ENCODE data around the gene SPTBN1. TPM values are rescaled to one million over a fixed set of nuclear protein-coding genes. Genes with fewer than 3 reads are reported as not detected.

Gene SPTBN1
- polyA plus RNA-seq, 2 donors: 19.7 to 24.1 TPM

DNA sequence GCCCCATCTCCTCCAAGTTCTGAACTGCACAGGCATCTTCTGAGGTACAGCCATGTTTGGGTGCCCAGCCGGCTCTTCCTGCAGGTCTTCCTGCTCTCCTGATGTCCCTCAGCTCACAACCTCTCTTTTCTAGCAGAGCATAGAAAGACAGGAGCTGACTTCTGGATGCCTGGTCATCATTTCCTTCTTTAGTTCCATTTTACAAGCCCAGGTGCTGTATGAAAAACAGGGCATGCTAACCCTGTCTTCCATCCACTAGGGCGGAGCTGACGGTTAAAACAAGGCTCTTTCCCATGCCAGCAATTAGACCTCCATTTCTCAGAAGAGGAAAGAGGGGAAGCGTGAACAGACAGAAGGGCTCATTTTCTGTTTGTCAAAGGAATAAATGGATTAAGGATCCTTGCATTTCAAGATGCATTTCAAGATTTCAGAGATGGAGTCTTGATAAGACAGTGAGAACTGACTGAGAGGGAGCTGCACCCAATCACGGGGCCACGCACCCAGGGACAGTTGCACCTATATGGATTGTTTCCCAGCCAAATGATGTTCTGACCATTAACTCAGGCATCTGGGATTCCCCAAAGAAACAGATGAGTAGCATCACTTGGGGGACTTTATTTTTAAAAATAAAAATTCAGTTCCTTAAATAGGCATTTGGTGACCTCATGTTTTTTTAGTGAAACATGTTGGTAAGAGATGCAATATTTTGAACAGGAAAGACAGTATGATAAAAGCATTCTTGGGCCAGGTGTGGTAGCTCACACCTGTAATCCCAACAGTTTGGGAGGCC is 221.5 kb downstream of the SPTBN1 start:
- peaks cover 3 to 10% of the 10 kb centered on the region in 2 donors for H3K4me1 ChIP-seq (ENCODE audit: control insufficient read depth in 2 of 2, insufficient read depth in 2 of 2, low read length in 1 of 2)
- H3K27ac ChIP-seq (ENCODE audit: low read depth in 2 of 2, low read length in 1 of 2): no peak overlapping the region
- 87 to 93% methylated on average over 6 of the region's 6 CpGs for WGBS, 2 donors
- no peaks in the 10 kb centered on the region for H3K27me3 ChIP-seq (ENCODE audit: control insufficient read depth in 1 of 2, insufficient read depth in 2 of 2, low read length in 2 of 2)
- H3K4me3 ChIP-seq (ENCODE audit: low read depth in 1 of 2, low read length in 2 of 2): no peak overlapping the region
- no peaks in the 10 kb centered on the region for H3K9me3 ChIP-seq (ENCODE audit: control insufficient read depth in 2 of 2, insufficient read depth in 1 of 2, low read depth in 1 of 2, low read length in 1 of 2)
- no peaks in the 10 kb centered on the region for H3K36me3 ChIP-seq (ENCODE audit: control insufficient read depth in 2 of 2, insufficient read depth in 2 of 2, low read length in 1 of 2)

DNA sequence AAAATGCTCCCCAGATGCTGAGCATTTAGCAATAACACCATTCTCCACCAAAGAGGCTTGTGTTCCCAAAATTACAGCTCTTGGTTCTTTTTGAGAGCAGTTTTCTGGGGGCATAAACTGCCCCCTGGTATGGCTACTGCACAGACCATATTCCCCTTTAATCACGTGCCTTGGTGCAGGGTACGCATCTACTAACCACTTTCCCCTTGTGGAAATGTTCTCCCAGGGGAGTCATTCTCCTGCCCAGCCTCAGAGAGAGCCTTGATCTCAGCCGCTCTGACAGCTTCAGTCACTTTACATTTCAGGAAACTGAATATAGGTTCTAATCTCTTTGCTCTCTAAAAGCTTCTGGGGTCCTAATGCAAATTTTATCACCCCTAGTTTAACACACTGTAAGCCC is 222.6 kb downstream of the SPTBN1 start:
- H3K4me1 ChIP-seq (ENCODE audit: control insufficient read depth in 2 of 2, insufficient read depth in 2 of 2, low read length in 1 of 2): peaks cover 0 to 8% of the 10 kb centered on the region in 2 donors
- no peak overlapping the region for H3K4me3 ChIP-seq (ENCODE audit: low read depth in 1 of 2, low read length in 2 of 2)
- H3K36me3 ChIP-seq (ENCODE audit: control insufficient read depth in 2 of 2, insufficient read depth in 2 of 2, low read length in 1 of 2): no peaks in the 10 kb centered on the region
- no peaks in the 10 kb centered on the region for H3K27me3 ChIP-seq (ENCODE audit: control insufficient read depth in 1 of 2, insufficient read depth in 2 of 2, low read length in 2 of 2)
- H3K27ac ChIP-seq (ENCODE audit: low read depth in 2 of 2, low read length in 1 of 2): no peak overlapping the region
- no peaks in the 10 kb centered on the region for H3K9me3 ChIP-seq (ENCODE audit: control insufficient read depth in 2 of 2, insufficient read depth in 1 of 2, low read depth in 1 of 2, low read length in 1 of 2)
- WGBS, 2 donors: 85 to 91% methylated on average over 3 of the region's 3 CpGs

DNA sequence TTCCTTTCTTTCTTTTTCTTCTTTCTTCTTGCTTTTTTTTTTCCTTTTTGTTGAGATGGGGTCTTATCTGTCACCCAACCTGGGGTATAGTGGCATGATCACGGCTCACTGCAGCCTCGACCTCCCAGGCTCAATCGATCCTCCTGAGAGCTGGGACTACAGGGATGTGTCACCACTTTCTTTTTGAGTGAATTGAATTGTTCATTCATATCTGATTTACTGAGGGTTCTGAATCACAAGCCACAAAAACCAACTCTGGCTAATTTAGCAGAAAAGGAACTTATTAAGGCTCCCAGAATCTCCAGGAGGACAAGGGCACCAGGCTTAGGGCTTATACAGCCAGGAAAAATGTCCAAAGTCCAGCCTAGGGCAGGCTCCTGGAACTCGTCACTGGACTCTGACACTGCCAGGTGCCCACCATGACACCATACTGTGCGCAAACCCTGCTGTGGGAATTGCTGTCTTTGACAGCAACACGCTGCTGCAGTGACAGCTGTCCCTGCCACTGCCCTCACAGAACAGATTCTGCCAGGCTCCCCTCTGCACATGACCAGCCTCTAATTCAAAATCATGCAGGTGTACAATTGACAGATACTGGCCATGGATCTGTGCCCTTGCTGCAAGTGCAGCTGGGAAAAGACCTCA is 224.4 kb downstream of the SPTBN1 start:
- no peak overlapping the region for H3K27ac ChIP-seq (ENCODE audit: low read depth in 2 of 2, low read length in 1 of 2)
- WGBS, 2 donors: 62 to 77% methylated on average over 6 of the region's 6 CpGs
- H3K4me1 ChIP-seq (ENCODE audit: control insufficient read depth in 2 of 2, insufficient read depth in 2 of 2, low read length in 1 of 2): peaks cover 0 to 6% of the 10 kb centered on the region in 2 donors
- H3K36me3 ChIP-seq (ENCODE audit: control insufficient read depth in 2 of 2, insufficient read depth in 2 of 2, low read length in 1 of 2): no peaks in the 10 kb centered on the region
- no peak overlapping the region for H3K4me3 ChIP-seq (ENCODE audit: low read depth in 1 of 2, low read length in 2 of 2)
- no peaks in the 10 kb centered on the region for H3K27me3 ChIP-seq (ENCODE audit: control insufficient read depth in 1 of 2, insufficient read depth in 2 of 2, low read length in 2 of 2)
- H3K9me3 ChIP-seq (ENCODE audit: control insufficient read depth in 2 of 2, insufficient read depth in 1 of 2, low read depth in 1 of 2, low read length in 1 of 2): no peaks in the 10 kb centered on the region

DNA sequence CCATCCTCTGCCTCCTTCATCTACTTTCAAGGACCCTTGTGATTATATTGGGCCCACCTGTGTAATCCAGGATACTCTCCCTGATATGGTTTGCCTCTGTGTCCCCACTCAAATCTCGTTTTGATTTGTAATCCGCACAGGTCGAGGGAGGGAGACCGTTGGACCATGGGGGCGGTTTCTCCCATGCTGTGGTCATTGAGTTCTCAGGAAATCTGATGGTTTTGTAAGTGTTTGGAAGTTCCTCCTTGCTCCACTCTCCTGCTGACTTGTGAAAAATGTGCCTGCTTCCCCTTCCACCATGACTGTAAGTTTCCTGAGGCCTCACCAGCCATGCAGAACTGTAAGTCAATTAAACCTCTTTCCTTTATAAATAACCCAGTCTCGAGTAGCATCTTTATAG is 225.3 kb downstream of the SPTBN1 start:
- no peaks in the 10 kb centered on the region for H3K36me3 ChIP-seq (ENCODE audit: control insufficient read depth in 2 of 2, insufficient read depth in 2 of 2, low read length in 1 of 2)

DNA sequence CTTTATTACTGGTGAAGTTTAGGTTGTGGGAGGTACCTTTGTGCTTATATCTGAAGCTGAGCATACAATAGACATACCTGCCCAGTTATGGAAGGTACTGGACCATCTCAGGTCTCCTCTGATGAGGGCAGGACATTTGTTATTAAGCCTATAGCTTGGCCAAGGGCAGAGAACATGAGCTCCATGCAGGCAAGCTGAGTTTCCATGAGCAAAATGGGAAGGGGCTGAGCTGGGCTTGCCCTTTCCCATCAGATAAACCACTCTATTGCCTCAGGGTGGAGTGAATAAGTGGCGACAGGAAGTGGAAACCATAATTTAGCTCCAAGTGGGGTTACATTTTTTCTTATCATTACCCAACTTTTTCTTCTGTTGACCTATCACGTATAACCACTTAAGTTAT is 227.5 kb downstream of the SPTBN1 start:
- Histone ChIP-seq H3K9me3 (ENCODE audit: control insufficient read depth in 2 of 2, insufficient read depth in 1 of 2, low read depth in 1 of 2, low read length in 1 of 2) (no peaks in the 10 kb centered on the region), H3K27me3 (ENCODE audit: control insufficient read depth in 1 of 2, insufficient read depth in 2 of 2, low read length in 2 of 2) (no peaks in the 10 kb centered on the region), H3K4me3 (ENCODE audit: low read depth in 1 of 2, low read length in 2 of 2) (no peak overlapping the region), H3K36me3 (ENCODE audit: control insufficient read depth in 2 of 2, insufficient read depth in 2 of 2, low read length in 1 of 2) (no peaks in the 10 kb centered on the region), H3K4me1 (ENCODE audit: control insufficient read depth in 2 of 2, insufficient read depth in 2 of 2, low read length in 1 of 2) (no peaks in the 10 kb centered on the region), H3K27ac (ENCODE audit: low read depth in 2 of 2, low read length in 1 of 2) (no peak overlapping the region)
- WGBS, 2 donors: 87 to 94% methylated on average over 2 of the region's 2 CpGs

More for the DNA sequence above, 225.3 kb downstream of the SPTBN1 start:
- no peak overlapping the region for H3K4me3 ChIP-seq (ENCODE audit: low read depth in 1 of 2, low read length in 2 of 2)
- H3K4me1 ChIP-seq (ENCODE audit: control insufficient read depth in 2 of 2, insufficient read depth in 2 of 2, low read length in 1 of 2): no peaks in the 10 kb centered on the region
- no peaks in the 10 kb centered on the region for H3K27me3 ChIP-seq (ENCODE audit: control insufficient read depth in 1 of 2, insufficient read depth in 2 of 2, low read length in 2 of 2)
- 88 to 89% methylated on average over 6 of the region's 6 CpGs for WGBS, 2 donors
- H3K9me3 ChIP-seq (ENCODE audit: control insufficient read depth in 2 of 2, insufficient read depth in 1 of 2, low read depth in 1 of 2, low read length in 1 of 2): no peaks in the 10 kb centered on the region
- H3K27ac ChIP-seq (ENCODE audit: low read depth in 2 of 2, low read length in 1 of 2): no peak overlapping the region

DNA sequence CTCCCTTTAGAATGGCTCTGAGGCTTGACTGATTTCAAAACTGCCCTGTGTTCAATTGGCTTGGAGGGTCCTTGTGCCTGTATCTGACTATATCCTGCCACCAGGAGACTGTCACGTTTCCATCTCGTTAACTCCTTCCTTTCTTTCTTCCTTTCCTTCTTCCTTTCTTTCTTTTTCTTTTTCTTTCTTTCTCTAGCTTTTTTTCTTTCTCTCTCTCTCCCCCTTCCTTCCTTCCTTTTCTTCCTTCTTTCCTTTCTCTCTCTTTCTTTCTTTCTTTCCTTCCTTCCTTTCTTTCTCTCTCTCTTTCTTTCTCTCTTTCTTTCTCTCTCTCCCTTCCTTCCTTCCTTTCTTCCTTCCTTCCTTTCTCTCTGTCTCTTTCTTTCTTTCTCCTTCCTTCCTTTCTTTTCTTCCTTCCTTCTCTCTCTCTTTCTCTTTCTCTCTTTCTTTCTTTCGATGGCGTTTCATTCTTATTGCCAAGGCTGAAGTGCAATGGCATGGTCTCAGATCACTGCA is 229.2 kb downstream of the SPTBN1 start:
- no peak overlapping the region for H3K27ac ChIP-seq (ENCODE audit: low read depth in 2 of 2, low read length in 1 of 2)
- H3K4me3 ChIP-seq (ENCODE audit: low read depth in 1 of 2, low read length in 2 of 2): no peak overlapping the region
- no peaks in the 10 kb centered on the region for H3K27me3 ChIP-seq (ENCODE audit: control insufficient read depth in 1 of 2, insufficient read depth in 2 of 2, low read length in 2 of 2)
- WGBS, 2 donors: 82 to 83% methylated on average over 4 of the region's 4 CpGs
- no peaks in the 10 kb centered on the region for H3K9me3 ChIP-seq (ENCODE audit: control insufficient read depth in 2 of 2, insufficient read depth in 1 of 2, low read depth in 1 of 2, low read length in 1 of 2)
- no peaks in the 10 kb centered on the region for H3K36me3 ChIP-seq (ENCODE audit: control insufficient read depth in 2 of 2, insufficient read depth in 2 of 2, low read length in 1 of 2)
- no peaks in the 10 kb centered on the region for H3K4me1 ChIP-seq (ENCODE audit: control insufficient read depth in 2 of 2, insufficient read depth in 2 of 2, low read length in 1 of 2)

DNA sequence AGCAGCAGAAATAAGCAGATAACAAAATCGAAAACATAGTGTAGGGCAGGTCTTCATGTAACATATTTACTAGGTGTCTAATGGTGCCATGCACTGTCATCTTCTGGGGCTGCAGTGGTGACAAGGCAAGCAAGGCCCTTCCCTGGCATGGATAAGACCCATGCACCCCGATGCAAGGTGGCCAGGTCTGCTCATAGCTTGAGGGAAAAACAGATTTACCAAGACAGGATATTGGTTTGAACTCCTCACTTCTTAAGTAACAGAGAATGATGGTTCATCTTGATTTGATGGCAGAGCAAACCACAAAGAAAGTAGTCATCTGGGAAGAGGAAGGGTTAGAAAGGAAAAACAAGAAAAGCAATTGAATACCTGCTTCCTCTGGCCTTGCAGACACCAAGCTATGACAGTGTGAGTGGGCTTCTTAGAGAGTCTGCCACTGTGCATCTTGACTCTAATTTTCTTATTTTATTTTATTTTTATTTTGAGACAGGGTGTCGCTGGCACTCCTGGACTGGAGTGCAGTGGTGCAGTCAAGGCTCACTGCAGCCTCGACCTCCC is 231.5 kb downstream of the SPTBN1 start:
- Histone ChIP-seq H3K27me3 (ENCODE audit: control insufficient read depth in 1 of 2, insufficient read depth in 2 of 2, low read length in 2 of 2) (no peaks in the 10 kb centered on the region), H3K36me3 (ENCODE audit: control insufficient read depth in 2 of 2, insufficient read depth in 2 of 2, low read length in 1 of 2) (no peaks in the 10 kb centered on the region)
- WGBS, 2 donors: 85 to 88% methylated on average over 4 of the region's 4 CpGs

DNA sequence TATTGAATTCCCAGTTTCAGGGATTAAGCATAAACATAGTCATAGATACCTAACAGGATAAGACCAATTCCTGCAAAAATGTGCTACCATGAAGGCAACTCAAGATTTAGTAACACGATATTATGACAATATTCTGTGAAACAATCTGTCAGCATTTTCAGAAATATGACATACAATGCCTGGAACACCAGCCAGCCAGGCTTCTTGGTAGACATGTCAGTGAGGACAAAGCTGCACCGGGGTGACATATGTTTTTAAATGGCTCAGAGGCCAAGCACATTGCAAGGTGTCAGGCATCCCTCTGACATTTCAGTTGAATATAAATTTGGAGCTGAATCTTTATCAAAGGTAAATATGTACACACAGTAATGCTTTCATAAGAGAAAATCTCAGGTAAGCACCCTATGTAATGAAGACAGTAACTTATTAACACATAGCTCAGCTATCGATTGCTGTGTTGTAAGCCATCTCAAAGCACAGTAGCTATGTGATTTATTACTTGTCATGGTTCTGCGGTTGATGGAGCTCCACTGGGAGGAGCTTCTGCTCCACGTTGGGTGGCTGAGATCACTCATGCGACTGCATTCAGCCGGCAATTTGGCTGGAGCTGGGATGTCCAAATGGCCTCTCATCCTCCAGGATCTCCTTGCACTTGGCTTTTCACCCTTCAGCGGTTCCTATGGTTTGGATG is 235.5 kb downstream of the SPTBN1 start:
- H3K4me3 ChIP-seq (ENCODE audit: low read depth in 1 of 2, low read length in 2 of 2): no peak overlapping the region
- H3K9me3 ChIP-seq (ENCODE audit: control insufficient read depth in 2 of 2, insufficient read depth in 1 of 2, low read depth in 1 of 2, low read length in 1 of 2): no peaks in the 10 kb centered on the region
- WGBS, 2 donors: 67 to 75% methylated on average over 8 of the region's 8 CpGs

More for the DNA sequence above, 231.5 kb downstream of the SPTBN1 start:
- H3K27ac ChIP-seq (ENCODE audit: low read depth in 2 of 2, low read length in 1 of 2): no peak overlapping the region
- H3K4me3 ChIP-seq (ENCODE audit: low read depth in 1 of 2, low read length in 2 of 2): no peak overlapping the region
- no peaks in the 10 kb centered on the region for H3K9me3 ChIP-seq (ENCODE audit: control insufficient read depth in 2 of 2, insufficient read depth in 1 of 2, low read depth in 1 of 2, low read length in 1 of 2)
- no peaks in the 10 kb centered on the region for H3K4me1 ChIP-seq (ENCODE audit: control insufficient read depth in 2 of 2, insufficient read depth in 2 of 2, low read length in 1 of 2)

DNA sequence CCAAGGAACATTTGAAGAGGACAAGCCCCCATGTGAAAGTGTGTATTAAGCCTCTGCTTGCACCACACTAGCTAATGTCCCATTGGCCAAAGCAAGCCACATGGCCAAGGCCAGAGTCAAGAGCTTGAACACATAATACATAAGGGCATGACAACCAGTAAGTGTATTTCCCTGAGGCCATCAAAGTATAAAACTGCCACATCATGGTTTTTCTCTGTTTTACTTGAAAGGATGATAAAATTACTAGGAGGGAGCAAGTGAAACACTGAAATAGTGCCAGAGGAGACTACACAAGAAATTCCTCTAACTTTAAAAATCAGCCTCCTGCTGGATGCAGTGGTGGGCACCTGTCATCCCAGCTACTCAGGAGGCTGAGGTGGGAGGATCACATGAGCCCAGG is 236.4 kb downstream of the SPTBN1 start:
- Histone ChIP-seq H3K27me3 (ENCODE audit: control insufficient read depth in 1 of 2, insufficient read depth in 2 of 2, low read length in 2 of 2) (no peaks in the 10 kb centered on the region), H3K36me3 (ENCODE audit: control insufficient read depth in 2 of 2, insufficient read depth in 2 of 2, low read length in 1 of 2) (no peaks in the 10 kb centered on the region), H3K9me3 (ENCODE audit: control insufficient read depth in 2 of 2, insufficient read depth in 1 of 2, low read depth in 1 of 2, low read length in 1 of 2) (no peaks in the 10 kb centered on the region), H3K4me3 (ENCODE audit: low read depth in 1 of 2, low read length in 2 of 2) (no peak overlapping the region), H3K27ac (ENCODE audit: low read depth in 2 of 2, low read length in 1 of 2) (no peak overlapping the region), H3K4me1 (ENCODE audit: control insufficient read depth in 2 of 2, insufficient read depth in 2 of 2, low read length in 1 of 2) (no peaks in the 10 kb centered on the region)

More for the DNA sequence above, 235.5 kb downstream of the SPTBN1 start:
- Histone ChIP-seq H3K27me3 (ENCODE audit: control insufficient read depth in 1 of 2, insufficient read depth in 2 of 2, low read length in 2 of 2) (no peaks in the 10 kb centered on the region), H3K36me3 (ENCODE audit: control insufficient read depth in 2 of 2, insufficient read depth in 2 of 2, low read length in 1 of 2) (no peaks in the 10 kb centered on the region), H3K27ac (ENCODE audit: low read depth in 2 of 2, low read length in 1 of 2) (no peak overlapping the region), H3K4me1 (ENCODE audit: control insufficient read depth in 2 of 2, insufficient read depth in 2 of 2, low read length in 1 of 2) (no peaks in the 10 kb centered on the region)

Measured in esophagus (tissue), 2 donors.